ENCODE results near the gene YPEL3.

Gene YPEL3

DNA sequence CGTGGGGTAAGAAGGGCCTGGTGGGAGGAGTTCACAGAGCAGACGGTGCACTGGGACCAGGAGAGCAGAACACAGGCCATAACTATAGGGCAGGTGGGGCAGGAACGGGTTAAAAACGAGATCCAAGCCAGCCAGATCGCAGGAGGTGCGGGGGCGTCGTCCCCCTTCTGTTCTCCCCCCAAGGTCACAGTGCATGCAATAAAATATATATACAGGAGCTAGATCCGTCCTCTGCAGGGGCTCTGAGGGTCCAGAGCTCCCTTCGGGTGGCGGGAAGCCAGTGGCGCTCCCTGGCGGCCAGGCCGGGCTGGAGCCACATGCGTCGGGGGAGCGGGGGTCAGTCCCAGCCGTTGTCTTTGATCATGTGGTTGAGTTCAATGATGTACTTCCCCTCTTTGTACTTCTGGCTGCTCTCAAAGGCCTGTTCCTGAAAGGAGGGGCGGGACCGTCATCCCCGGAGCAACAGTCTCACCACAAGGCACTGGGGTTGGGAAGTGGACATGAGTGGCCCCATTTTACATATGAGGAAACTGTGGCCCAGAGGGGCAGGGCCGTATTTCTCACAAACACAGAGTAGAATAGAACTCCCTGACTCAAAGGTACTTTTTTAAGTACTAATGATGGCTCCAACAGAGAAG is 3.5 kb downstream of the YPEL3 start (continued):
- TF ChIP-seq ZNF529 (tag by site-specific recombination; IDR thresholded peaks at IDR 0.05; ENCODE audit: insufficient replicate concordance) (no peak), ZNF335 (tag by site-specific recombination; conservative IDR thresholded peaks at IDR 0.05) (peak; percentile 61), ZNF560 (tag by site-specific recombination; IDR thresholded peaks at IDR 0.05; ENCODE audit: borderline replicate concordance) (no peak), ZFP41 (tag by site-specific recombination; IDR thresholded peaks at IDR 0.05; ENCODE audit: borderline replicate concordance) (no peak), KLF7 (tag by site-specific recombination; IDR thresholded peaks at IDR 0.05; ENCODE audit: borderline replicate concordance) (no peak), ZNF138 (tag by site-specific recombination; IDR thresholded peaks at IDR 0.05; ENCODE audit: borderline replicate concordance) (no peak), ZBTB17 (tag by site-specific recombination; IDR thresholded peaks at IDR 0.05) (peak; percentile 79), SP2 (tag by site-specific recombination; IDR thresholded peaks at IDR 0.05) (peak; percentile 63), PRDM6 (tag by site-specific recombination; IDR thresholded peaks at IDR 0.05) (no peak), ZXDB (tag by site-specific recombination; IDR thresholded peaks at IDR 0.05) (peak; percentile 89), WT1 (tag by site-specific recombination; IDR thresholded peaks at IDR 0.05) (peak; percentile 15; the same call in 1 of the 2 replicates), EGR2 (tag by site-specific recombination; IDR thresholded peaks at IDR 0.05; ENCODE audit: low read depth) (peak; percentile 72; the same call in 1 of the 2 replicates), ZNF707 (tag by site-specific recombination; IDR thresholded peaks at IDR 0.05) (no peak), BCL11A (tag by site-specific recombination; IDR thresholded peaks at IDR 0.05; ENCODE audit: low read depth) (peak; percentile 62), MEIS1 (CRISPR knock-in tag; IDR thresholded peaks at IDR 0.05; ENCODE audit: borderline replicate concordance) (no peak), ZNF112 (tag by site-specific recombination; IDR thresholded peaks at IDR 0.05) (no peak), GLIS2 (tag by site-specific recombination; IDR thresholded peaks at IDR 0.05) (peak; percentile 71), SP7 (tag by site-specific recombination; IDR thresholded peaks at IDR 0.05) (peak; percentile 73), ZBTB21 (tag by site-specific recombination; IDR thresholded peaks at IDR 0.05) (no peak), ZNF214 (tag by site-specific recombination; IDR thresholded peaks at IDR 0.05; ENCODE audit: borderline replicate concordance) (no peak), SCRT2 (tag by site-specific recombination; IDR thresholded peaks at IDR 0.05) (peak; percentile 91), SP3 (tag by site-specific recombination; IDR thresholded peaks at IDR 0.05) (no peak), ZNF423 (tag by site-specific recombination; IDR thresholded peaks at IDR 0.05) (no peak)
- TF ChIP-seq, protein P1, sequence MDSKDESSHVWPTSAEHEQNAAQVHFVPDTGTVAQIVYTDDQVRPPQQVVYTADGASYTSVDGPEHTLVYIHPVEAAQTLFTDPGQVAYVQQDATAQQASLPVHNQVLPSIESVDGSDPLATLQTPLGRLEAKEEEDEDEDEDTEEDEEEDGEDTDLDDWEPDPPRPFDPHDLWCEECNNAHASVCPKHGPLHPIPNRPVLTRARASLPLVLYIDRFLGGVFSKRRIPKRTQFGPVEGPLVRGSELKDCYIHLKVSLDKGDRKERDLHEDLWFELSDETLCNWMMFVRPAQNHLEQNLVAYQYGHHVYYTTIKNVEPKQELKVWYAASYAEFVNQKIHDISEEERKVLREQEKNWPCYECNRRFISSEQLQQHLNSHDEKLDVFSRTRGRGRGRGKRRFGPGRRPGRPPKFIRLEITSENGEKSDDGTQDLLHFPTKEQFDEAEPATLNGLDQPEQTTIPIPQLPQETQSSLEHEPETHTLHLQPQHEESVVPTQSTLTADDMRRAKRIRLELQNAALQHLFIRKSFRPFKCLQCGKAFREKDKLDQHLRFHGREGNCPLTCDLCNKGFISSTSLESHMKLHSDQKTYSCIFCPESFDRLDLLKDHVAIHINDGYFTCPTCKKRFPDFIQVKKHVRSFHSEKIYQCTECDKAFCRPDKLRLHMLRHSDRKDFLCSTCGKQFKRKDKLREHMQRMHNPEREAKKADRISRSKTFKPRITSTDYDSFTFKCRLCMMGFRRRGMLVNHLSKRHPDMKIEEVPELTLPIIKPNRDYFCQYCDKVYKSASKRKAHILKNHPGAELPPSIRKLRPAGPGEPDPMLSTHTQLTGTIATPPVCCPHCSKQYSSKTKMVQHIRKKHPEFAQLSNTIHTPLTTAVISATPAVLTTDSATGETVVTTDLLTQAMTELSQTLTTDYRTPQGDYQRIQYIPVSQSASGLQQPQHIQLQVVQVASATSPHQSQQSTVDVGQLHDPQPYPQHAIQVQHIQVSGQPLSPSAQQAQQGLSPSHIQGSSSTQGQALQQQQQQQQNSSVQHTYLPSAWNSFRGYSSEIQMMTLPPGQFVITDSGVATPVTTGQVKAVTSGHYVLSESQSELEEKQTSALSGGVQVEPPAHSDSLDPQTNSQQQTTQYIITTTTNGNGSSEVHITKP (tag by site-specific recombination; IDR thresholded peaks at IDR 0.05) = peak; percentile 87
- TF ChIP-seq, protein P2, sequence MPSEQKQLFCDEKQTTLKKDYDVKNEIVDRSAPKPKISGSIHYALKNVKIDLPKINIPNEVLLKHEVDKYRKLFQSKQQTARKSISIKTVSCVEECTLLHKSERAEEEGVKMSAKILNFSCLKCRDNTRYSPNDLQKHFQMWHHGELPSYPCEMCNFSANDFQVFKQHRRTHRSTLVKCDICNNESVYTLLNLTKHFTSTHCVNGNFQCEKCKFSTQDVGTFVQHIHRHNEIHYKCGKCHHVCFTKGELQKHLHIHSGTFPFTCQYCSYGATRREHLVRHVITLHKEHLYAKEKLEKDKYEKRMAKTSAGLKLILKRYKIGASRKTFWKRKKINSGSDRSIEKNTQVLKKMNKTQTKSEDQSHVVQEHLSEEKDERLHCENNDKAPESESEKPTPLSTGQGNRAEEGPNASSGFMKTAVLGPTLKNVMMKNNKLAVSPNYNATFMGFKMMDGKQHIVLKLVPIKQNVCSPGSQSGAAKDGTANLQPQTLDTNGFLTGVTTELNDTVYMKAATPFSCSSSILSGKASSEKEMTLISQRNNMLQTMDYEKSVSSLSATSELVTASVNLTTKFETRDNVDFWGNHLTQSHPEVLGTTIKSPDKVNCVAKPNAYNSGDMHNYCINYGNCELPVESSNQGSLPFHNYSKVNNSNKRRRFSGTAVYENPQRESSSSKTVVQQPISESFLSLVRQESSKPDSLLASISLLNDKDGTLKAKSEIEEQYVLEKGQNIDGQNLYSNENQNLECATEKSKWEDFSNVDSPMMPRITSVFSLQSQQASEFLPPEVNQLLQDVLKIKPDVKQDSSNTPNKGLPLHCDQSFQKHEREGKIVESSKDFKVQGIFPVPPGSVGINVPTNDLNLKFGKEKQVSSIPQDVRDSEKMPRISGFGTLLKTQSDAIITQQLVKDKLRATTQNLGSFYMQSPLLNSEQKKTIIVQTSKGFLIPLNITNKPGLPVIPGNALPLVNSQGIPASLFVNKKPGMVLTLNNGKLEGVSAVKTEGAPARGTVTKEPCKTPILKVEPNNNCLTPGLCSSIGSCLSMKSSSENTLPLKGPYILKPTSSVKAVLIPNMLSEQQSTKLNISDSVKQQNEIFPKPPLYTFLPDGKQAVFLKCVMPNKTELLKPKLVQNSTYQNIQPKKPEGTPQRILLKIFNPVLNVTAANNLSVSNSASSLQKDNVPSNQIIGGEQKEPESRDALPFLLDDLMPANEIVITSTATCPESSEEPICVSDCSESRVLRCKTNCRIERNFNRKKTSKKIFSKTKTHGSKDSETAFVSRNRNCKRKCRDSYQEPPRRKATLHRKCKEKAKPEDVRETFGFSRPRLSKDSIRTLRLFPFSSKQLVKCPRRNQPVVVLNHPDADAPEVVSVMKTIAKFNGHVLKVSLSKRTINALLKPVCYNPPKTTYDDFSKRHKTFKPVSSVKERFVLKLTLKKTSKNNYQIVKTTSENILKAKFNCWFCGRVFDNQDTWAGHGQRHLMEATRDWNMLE (tag by site-specific recombination; conservative IDR thresholded peaks at IDR 0.05; ENCODE audit: low read depth) = no peak
- TF ChIP-seq, protein P3, sequence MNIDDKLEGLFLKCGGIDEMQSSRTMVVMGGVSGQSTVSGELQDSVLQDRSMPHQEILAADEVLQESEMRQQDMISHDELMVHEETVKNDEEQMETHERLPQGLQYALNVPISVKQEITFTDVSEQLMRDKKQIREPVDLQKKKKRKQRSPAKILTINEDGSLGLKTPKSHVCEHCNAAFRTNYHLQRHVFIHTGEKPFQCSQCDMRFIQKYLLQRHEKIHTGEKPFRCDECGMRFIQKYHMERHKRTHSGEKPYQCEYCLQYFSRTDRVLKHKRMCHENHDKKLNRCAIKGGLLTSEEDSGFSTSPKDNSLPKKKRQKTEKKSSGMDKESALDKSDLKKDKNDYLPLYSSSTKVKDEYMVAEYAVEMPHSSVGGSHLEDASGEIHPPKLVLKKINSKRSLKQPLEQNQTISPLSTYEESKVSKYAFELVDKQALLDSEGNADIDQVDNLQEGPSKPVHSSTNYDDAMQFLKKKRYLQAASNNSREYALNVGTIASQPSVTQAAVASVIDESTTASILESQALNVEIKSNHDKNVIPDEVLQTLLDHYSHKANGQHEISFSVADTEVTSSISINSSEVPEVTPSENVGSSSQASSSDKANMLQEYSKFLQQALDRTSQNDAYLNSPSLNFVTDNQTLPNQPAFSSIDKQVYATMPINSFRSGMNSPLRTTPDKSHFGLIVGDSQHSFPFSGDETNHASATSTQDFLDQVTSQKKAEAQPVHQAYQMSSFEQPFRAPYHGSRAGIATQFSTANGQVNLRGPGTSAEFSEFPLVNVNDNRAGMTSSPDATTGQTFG (tag by site-specific recombination; IDR thresholded peaks at IDR 0.05; ENCODE audit: borderline replicate concordance) = no peak

Data from HEK293 (cell line).